ENCODE results near the gene PAEP.

PAEP gene

DNA sequence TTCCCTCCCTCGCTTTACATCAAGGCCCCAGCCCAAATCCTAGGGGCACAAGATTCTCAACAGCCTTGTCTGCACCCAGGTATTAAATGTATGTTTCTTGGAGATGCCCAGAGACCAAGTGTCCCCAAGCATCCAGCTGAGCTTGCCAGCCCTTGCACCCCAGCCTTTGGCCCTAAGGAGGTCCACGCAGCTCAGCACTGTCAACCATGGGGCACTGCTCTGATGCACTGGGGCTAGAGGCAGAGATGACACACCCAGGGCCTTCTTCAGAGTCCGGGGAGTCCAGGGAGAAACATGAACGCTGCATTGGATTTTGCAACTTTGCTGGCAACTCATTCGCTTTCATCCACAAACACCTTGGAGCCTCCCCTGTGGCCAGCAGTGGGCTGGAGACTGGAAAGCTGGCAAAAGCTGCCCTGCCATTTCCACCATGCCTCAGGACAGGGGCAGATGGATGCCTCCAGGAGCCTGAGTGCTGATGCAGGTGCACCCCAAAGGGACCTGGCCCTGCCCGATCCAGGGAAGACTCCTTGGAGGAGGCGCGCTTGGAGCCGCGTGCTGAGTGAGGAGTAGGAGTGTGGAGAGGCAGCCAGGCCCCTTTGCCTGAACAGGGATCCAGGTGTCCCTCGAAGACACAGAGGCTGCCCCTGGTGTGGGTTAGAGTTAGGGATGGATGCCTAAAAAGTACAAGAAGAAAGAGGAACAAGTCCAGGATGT, 19.3 kb downstream of the PAEP start:
- no peak for DNase-seq

- no peak for DNase-seq
Measured at GRCh38 chr9:135581636-135582426, 20.3 kb downstream of the PAEP start.

DNA sequence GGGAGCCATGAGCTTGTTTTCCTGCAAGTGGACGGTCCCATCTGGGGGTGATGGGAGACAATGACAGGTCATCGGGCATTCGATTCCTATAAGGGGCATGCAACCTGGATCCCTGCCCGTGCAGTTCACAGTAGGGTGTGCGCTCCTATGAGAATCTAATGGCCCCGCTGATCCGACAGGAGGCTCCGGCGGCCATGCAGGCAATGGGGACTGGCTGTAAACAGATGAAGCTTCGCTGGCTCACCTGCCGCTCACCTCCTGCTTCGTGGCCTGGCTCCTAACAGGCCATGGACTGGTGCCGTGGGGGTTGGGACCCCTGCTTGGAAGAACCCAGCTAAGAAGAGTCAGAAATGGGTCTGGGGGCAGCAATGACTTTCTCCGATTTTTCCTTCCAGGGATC, 21.0 kb downstream of the PAEP start:
- no peak for DNase-seq

DNA sequence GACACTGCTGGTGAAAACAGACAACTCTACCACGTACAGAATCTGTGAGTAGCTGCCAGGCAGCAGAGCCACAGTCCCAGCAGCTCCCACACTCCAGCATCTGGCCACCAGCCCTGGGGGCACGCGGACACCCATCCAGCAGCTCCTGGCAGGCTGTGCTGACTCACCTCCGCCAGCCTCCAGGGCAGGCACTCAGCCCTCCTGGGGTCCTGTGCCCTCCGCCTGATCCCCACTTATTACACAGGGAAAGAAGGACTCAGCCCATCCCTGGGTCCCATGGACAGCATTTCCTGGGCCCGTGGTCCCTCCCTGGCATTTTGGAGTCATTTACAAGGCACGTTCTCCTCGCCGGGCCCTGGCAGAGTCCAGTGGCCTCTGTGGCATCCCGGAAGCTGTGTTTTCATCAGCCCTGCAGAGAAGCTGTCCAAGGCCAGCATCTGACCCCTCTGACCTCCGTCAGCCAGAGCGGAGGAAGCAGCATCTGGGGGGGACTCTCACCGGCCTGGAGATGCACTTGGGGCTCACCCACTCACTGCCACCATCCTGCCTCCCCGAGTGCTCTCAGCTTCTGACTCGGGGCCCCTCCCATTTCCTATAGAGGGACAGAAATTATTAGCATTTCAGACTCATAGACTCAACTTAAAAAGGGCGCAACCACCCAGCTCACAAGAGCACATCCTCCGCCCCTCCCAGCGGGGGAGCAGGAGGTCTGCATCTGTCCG, 21.6 kb downstream of the PAEP start:
- DNase-seq = no peak

GRCh38 chr9:135583688-135584011, 22.1 kb downstream of the PAEP start:
- no peak for DNase-seq

DNA sequence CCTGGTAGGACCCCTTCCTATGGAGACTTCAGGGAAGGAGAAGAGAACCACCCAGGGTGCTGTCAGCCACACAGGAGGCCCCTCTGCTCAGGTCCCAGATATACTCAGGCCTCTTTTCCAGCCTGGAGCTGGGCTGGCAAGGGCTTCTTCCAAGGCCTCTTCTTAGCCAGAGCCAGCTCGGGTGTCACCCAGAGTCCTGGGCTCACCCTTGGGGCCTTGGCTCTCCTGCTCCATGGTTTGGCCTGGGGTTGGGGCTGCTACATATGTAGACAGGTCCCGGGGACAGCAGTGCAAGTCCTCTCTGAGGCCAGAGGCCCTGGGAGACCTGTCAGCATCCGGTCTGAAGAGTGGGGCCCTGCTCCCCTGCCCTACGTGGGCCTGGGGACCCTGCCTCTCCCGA, 22.8 kb downstream of the PAEP start:
- no peak for DNase-seq

- no peak for DNase-seq
Measured at GRCh38 chr9:135584934-135585333, 23.4 kb downstream of the PAEP start.

GRCh38 chr9:135586601-135587109, 25.1 kb downstream of the PAEP start:
- no peak for DNase-seq

DNA sequence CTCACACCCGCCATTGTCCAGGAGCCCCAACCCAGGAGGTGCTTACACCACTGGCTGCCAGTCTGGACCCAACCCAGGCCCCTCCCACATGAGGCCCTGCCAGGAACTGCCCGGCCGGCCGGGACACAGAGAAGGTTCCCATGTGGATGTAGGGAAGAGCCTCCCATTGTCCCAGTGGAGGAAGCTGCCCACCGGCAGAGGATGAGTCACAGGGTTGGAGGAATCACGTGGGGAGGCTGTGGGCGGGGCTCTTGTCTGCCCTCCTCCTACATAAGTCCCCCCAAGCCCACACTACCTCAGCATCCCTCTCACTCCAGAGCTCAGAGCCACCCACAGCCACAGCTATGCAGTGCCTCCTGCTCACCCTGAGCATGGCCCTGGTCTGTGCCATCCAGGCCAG, 26.1 kb downstream of the PAEP start:
- no peak for DNase-seq

DNA sequence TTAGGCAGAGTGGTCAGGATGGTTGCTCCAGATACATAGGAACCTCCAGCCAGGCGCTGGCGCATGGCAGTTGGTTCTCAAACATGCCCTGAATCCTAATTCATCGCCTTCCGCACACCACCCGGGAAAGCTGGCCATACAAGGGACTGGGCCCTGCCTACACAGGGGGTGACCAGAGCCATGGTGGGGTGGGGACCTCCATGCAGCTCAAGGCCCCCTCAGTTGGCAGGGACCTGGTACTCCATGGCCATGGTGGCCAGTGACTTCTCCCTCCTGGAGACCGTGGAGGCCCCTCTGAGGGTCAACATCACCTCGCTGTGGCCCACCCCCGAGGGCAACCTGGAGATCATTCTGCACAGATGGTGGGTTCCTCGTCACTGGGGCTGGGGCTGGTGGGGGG, 26.8 kb downstream of the PAEP start:
- no peak for DNase-seq

- no peak for DNase-seq
Measured at GRCh38 chr9:135588886-135589595, 27.5 kb downstream of the PAEP start.

DNA sequence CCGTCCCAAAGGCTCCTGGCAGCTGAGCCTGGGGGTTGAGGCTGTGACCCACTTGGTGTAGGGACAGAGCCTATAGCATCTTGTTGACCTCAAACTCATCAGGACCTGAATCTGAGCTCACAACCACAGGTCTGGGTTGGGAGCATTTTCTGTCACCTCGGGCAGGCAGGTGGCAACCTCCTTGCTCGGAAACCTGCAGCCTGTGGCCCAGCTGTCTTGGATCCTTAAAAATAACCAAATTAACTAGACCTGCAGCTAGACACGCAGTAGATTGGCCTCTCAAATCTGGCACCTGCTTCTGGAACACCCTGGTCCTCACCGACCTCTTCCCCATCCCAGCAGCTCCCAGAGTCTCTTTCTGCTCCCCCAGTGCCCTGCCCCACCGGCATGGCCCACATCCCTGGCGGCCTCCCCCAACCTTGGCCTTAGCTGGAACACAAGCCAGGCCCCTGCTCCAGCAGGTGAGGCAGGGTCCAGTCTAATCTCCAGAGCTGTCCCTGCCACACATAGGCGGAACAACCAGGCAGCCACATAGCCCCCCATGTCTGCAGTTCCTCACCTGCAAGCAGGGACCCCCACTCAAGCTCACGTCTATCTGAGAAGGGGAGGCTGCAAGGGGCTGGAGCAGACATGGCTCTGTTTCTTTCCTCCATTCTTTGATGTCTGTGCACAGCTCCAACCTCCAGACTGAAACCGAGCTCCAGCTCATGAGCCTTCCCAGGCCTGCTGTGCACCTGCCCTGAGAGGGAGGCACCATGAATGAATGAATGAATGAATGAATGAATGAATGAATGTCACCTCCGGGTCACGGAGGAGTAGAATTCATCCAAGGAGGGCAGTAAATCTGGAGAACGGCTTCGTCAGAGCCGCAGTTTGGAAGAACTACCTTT, 28.3 kb downstream of the PAEP start:
- no peak for DNase-seq

DNA sequence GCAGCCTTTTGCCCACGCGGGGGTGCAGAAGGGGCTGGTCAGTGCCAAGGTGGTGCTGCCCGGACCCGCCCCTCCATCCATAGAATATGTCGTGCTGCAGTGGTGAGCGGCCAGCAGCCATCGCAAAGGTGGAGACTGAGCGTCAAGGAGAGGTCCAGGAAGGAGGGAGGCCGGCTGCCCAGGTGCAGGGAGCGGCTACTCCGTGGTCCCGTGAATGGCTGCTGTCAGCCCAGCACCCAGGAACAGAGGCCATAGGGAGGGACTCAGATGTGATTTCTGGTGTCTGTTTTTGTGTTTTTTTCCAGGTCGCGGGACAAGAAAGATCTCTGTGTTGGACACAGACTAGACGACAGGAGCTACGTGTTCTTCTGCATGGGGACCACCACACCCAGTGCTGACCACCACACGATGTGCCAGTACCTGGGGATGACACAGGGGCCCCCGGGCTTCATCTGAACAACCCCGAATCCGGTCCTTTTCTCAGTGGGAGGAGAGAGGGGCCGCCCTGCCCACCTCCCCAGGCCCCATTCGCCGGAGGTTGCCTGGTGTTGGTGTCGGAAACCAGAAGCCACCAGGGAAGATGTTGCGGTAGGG, 29.0 kb downstream of the PAEP start:
- DNase-seq = no peak

DNA sequence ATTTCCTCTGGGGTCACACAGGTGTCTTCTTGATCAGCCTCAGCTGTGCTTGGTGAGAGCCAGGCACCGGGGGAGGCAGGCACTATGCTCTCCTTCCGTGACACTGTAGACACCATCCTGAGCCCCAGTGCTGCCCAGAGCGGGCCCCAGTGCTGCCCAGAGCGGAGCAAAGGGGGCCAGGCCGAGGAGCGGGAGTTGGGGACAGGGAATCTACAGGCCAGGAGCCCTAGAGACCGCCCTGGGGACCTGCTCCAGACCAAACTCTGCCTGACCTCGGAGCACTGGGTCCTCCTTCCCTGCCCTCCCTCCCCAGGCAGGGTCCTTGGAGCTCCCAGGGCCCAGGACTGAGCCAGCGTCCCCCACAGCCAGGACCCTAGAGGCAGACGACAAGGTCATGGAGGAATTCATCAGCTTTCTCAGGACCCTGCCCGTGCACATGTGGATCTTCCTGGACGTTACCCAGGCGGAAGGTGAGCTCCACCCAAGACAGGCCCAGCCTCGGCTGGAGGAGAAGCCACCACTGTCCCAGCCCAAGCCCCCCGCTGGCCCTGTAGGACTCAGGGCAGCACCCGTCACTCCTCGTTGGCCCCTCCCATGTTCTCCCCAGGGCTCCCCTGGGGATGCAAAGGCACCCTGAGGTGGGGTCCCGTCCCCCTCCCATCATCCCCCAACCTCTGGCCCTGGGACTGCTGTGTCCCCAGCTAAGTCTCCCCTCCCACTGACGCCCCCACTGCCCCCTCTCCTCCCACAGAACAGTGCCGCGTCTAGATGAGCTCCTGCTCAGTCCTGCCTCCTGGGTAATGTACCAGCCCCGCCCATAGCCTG, 30.2 kb downstream of the PAEP start:
- DNase-seq = no peak

DNA sequence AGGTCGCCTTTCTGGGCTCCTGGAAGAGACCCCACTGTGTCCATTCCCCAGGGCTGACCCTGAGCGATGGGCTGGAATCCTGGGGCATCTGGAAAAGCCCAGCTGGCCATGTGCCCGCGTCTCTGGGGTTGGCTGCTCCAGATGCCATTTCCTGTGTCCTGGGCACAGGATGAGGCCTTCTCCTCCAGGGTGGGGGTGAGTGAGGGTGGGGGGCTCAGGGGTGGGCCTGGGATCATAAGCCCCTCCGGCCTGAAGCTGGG, 30.7 kb downstream of the PAEP start:
- DNase-seq = no peak

- no peak for DNase-seq
Measured at GRCh38 chr9:135592625-135593024, 31.1 kb downstream of the PAEP start.

GRCh38 chr9:135596211-135596610, 34.7 kb downstream of the PAEP start:
- no peak for DNase-seq

GRCh38 chr9:135600296-135600817, 38.8 kb downstream of the PAEP start:
- DNase-seq = no peak

- DNase-seq = no peak
Measured at GRCh38 chr9:135601988-135602387, 40.4 kb downstream of the PAEP start.

DNA sequence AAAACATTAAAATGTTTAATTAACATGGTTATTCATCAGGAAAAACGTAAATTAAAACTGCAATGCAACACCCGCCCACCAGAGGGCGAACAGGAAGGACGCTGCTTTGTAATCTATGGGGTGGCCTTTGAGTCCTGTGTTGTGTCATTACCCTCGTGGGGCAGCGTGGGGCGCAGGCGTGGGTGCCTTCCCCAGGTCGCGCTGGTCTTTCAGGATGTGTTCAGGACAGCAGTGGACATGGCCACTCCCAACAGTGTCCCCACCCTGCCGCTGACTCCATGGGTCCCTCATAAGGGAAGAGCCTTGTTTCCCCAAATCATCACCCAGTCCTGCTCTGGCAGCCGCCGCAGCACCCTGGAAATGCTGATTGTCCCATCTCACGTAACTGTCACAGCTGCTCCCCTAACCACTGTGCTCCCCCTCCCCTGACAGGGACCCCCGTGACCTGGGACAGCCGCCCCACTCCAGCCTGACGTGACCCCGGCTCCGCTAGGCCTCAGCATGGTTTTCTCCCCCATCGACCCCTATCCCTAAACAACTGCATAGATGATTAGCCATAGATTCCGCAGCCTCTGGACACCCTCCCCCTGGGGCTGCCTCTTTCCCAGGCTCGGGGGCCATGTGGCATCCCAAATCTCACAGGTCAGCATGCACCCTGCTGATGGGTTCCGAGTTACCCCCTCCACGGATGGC, 41.4 kb downstream of the PAEP start:
- DNase-seq = no peak

All from NCI-H1048 (cell line).